Sigmoid colon (tissue), 4 donors: ENCODE data around the gene KCNJ6.

Source experiments
- CTCF ChIP-seq, 4 experiments: fragments of 450-650 bp in 3 of 4; fragments of 200-600 bp in 1 of 4; IDR thresholded peaks; one replicate each; pipeline ENCODE4 v1.5.1; 2016 to 2019; ENCODE audit warnings: antibody characterized with exemption in 4 of 4, mild to moderate bottlenecking in 3 of 4, moderate library complexity in 2 of 4
- POLR2A ChIP-seq, 2 donors: fragments of 450-650 bp; IDR thresholded peaks; one replicate each; pipeline ENCODE4 v1.6.1; 2016; ENCODE audit warnings: antibody characterized with exemption in 2 of 2, mild to moderate bottlenecking in 2 of 2, moderate library complexity in 2 of 2
- POLR2AphosphoS5 ChIP-seq, 4 donors: sonication (generic); formaldehyde crosslinking; IDR thresholded peaks; one replicate each; pipeline ENCODE4 v1.6.1; 2017; ENCODE audit warnings: antibody characterized with exemption in 4 of 4

- TF ChIP-seq CTCF (IDR thresholded peaks at IDR 0.05) (no peak), POLR2A (IDR thresholded peaks at IDR 0.05) (no peak), POLR2AphosphoS5 (IDR thresholded peaks at IDR 0.05) (no peak)
Observed at GRCh38 chr21:37829447-37829846, 86.8 kb downstream of the KCNJ6 start.
